Stimulated activated CD8-positive, alpha-beta memory T cell treated with anti-CD3 and anti-CD28 coated beads, Interleukin-7, amount 100 ng/mL, for 4 hours (primary cell): ENCODE results near the gene MSRB3.
A peak's percentile ranks its signal among the peaks of the same experiment; 100 is the strongest.
"Not testable (repeated sequence)": the region's sequence is repeated elsewhere in the genome, so short reads cannot be mapped to it uniquely, and the experiment has no call there.

Experiments
- DNase-seq, 2 donors: peaks; one replicate each; pipeline ENCODE4 v3.0.0-alpha.2; 2020; ENCODE audit warnings: low read depth in 2 of 2

MSRB3 gene

GRCh38 chr12:65278576-65279368 lies at the start of gene MSRB3:
TSS of gene MSRB3 (plus strand) at chr12:65278683. CDS start at chr12:65308580, 29,897 bp downstream.
- peak in 1 of 2 donors; percentile 1 for DNase-seq

GRCh38 chr12:65229441-65229840 lies 49.0 kb upstream of the MSRB3 start:
- DNase-seq = no peak

DNA sequence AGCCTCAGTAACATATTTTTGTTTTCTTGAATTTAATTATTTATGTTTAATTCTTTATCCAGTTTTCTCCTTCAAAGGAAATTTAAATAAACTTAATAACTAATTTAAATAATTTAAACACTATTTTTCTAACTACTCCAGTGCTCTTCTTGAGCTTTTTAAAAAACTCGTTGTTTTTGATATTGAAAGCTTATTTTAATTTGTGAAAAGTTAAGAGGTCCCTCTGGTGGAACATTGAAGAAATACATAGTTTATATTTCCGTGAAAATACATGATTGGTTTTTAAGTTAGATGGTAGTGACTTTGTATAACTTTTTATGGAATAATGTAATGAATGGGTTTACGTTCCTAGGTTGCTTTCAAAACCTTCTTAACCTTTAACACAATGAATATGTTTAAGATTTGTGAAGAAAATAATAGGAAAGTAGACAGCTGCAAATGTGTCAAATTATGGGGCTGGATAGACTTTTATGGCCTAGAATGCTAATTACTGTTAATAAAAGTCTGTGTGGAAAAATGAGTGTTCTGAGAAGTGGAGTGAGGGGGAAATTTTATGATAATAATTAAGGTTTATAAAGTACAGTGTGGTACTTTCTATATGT lies 45.9 kb upstream of the MSRB3 start:
- DNase-seq = no peak

- DNase-seq = no peak
These were observed 41.3 kb upstream of the MSRB3 start for GRCh38 chr12:65237153-65237552.

DNA sequence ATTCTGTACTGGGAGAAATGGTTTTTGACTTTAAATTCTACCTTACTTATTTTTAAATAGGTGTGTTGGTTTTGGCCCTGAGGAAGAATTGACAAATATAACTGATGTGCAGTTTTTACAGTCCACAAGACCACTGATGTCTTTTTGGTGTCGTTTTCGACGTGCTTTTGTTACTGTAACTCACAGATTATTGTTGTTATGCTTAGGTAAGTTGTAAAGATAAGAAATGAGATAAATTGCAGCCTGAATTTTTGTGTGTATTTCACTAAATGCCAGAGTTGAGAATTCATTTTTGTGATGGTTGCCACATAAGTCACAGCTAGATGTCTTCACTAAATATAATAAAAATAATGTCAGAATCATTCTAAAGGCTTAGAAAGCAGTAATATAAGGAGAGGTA lies 39.9 kb upstream of the MSRB3 start:
- no peak for DNase-seq

DNA sequence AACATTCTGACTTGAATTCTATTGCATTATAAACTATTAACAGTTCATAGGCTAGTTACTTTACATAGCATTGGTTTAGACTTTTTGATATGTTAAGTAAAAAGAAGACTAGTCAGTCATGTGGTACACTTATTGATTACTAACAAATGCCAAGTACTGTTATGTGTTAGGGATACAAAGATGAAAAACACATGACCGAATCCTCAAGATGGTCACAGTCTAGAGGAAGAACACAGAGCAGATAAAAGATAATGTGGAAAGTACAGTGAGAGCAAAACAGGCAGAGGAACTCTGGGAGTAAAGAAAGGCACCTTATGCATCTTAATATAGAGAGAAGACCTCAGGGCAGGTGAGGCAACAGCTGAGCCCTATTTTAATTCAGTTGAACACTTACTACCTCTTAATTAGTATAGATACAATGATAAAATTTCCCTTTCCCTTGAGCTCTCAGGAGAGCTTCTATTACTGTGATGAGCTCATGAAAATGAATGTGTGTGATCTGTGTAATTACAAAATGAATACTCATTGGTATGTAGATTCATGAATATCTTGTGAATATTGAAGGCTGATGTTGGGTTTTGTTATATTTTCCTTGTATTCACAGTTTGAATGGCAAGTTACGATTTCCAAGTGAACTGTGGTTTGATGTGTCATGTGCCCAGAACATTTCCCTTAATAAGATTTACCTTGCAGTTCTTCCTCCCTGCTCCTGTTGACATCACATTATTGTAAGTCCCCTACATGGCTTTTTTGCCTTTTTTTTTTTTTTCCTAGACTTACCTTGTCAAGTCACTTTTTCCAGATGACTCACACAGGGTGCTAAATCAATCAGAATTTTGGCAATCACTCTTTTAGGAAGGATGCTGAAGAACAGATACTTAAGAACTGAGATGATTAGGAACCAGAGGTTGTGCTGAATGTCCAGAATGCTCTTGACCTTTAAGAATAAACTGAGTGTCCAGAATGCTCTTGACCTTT lies 29.5 kb upstream of the MSRB3 start:
- no peak for DNase-seq

DNA sequence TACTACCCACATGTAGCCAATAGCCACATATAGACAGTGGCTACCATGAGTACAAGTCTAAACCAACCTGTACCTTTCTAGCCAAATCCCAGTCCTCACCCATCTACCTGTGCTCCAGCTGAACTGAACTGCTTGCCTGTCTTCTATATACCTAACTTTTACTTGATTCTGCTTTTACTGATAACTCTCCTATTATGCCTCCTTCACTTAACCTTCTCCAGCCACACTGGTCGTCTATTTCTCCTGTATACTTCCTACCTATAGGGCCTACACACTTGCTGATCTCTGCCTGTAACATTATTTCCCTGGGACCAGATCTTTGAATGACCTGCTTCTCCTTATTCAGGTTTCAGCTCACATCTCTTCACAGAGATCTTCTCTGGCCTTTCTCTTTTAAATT lies 26.0 kb upstream of the MSRB3 start:
- DNase-seq = no peak

GRCh38 chr12:65257986-65258385 lies 20.5 kb upstream of the MSRB3 start:
- DNase-seq = no peak

GRCh38 chr12:65259501-65259900 lies 19.0 kb upstream of the MSRB3 start:
- DNase-seq = no peak

GRCh38 chr12:65263777-65264176 lies 14.7 kb upstream of the MSRB3 start:
- no peak for DNase-seq

DNA sequence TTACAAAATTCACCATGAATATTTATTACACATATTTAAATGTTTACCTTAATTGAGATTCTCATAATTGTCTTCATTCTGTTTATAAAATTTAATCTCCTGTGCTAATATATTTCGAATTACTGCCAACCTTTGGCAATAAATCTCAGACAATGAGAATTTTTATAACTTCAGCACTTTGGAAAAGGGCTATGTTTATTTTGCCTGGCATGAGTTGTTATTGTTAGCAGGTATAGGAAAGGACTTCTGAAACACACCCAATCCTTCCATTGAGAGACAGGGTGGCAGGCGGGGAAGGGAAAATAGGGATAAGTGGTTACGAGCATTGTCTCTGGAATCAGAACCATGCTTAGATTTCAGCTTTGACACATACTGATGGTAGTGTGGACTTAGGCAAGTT lies 12.1 kb upstream of the MSRB3 start:
- no peak for DNase-seq

DNA sequence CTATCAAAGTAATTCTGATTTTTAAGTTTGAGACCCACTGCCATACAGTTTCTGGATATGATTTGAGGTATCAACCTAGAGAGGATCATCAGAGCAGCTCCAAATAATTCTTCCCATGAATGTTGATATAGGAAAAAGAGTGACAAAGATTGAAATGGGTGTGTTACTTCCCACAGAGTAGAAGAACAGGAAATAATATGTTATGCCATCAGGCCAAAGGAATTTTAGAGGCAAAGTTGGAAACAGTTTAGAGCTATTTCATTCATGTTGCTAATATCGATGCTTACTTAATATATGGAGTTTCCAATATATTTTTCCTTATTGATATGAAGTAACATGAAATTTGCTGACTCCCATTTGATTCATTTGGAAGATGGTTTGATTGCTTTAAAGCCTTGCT lies 8.9 kb upstream of the MSRB3 start:
- no peak for DNase-seq

GRCh38 chr12:65274602-65275272 lies 3.7 kb upstream of the MSRB3 start:
- DNase-seq = no peak

DNA sequence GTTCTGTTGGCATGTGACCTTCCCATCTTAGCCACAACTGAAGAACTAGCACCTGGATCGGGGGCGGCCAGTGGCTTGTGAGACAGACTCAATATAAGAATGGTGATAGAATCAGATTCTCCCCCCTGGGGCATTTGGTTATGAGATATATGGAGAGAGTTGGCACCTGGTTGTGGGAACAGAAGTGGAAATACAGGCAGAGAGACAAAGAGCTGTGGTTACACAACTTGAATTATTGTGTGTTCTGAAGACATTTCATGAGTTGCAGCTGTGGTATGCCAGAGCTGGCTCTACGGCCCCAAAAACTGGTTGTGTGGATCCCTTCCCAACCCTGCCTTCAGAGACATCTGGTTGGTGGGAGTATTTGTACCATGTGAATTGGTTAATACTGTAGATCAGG lies 2.9 kb upstream of the MSRB3 start:
- DNase-seq = no peak

GRCh38 chr12:65276916-65277530 lies 1.5 kb upstream of the MSRB3 start:
- no peak for DNase-seq

DNA sequence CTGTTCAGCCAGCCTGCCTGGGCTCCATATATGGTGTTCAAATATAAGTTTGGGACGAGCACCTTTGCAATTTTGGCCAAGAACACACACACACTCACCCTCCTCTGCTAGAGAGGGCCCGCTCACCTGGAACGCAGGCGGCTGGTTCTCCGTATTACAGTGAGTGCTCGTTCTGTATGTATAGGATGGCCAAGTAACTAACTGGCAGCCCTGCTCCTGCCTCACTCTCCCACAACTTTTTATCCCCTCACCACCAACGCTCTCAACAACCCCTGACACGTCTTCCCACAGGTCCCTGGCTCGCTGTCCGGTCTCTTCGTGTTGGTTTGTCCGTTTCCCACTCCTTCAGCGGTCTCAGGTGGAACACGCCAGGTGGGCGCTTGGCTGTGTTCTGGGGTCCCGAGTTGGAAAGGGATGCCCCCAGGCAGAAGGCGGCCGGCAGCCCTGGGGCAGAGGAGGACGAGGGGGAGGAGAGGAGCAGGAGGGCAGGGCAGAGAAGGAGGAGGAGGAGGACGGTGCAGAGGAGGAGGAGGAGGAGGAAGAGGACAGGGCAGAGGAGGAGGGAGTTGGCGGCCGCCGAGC lies 398 bp upstream of the MSRB3 start:
- no peak for DNase-seq

GRCh38 chr12:65279369-65280112 lies 1.1 kb downstream of the MSRB3 start:
- peak in 1 of 2 donors; percentile 0 for DNase-seq

GRCh38 chr12:65280306-65280705 lies 1.8 kb downstream of the MSRB3 start:
- DNase-seq = no peak

DNA sequence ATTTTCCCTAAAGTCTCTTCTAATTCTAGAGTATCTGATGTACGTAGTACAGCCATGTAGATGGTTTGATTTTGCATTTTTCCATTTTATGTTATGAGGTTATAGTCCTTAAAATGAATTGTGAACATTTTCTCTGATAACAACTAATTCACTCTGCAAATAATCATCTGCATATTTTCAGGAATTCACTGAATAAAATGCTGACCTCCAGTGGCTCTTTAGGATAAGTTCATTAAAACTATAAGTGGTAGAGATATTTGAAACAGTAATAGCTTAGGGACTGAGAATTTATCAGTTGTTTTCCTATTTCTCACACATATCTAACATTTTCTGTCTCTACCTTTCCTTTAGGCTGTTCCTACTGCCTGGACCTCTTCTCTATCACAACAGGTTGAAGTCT lies 4.4 kb downstream of the MSRB3 start:
- DNase-seq = no peak

GRCh38 chr12:65285532-65285931 lies 7.0 kb downstream of the MSRB3 start:
- DNase-seq = not testable (repeated sequence)
